NCI-H128 (cell line): Measurements from ENCODE around the gene HNRNPUL1.
"Not testable (repeated sequence)": the region's sequence is repeated elsewhere in the genome, so short reads cannot be mapped to it uniquely, and the experiment has no call there.

Experiments used
- DNase-seq: peaks from one replicate; lab custom pipeline; 2025; ENCODE audit not compliant: unreplicated experiment; lab: John Stamatoyannopoulos, UW

Gene HNRNPUL1

GRCh38 chr19:41263850-41264580, at the start of gene HNRNPUL1:
Gene HNRNPUL1, plus strand, starts transcription at chr19:41264372. Its CDS starts 132 bp downstream, at chr19:41264504.
- peak; percentile 100 for DNase-seq

- DNase-seq: no peak
These were observed 46.4 kb upstream of the HNRNPUL1 start for GRCh38 chr19:41217741-41218140.

GRCh38 chr19:41218249-41218614, 45.9 kb upstream of the HNRNPUL1 start:
- no peak for DNase-seq

- DNase-seq: no peak
These were observed 45.3 kb upstream of the HNRNPUL1 start, which contains the start of gene AXL for GRCh38 chr19:41218615-41219507. Gene AXL, plus strand, starts transcription at chr19:41219223. Its CDS starts 170 bp downstream, at chr19:41219393.

DNA sequence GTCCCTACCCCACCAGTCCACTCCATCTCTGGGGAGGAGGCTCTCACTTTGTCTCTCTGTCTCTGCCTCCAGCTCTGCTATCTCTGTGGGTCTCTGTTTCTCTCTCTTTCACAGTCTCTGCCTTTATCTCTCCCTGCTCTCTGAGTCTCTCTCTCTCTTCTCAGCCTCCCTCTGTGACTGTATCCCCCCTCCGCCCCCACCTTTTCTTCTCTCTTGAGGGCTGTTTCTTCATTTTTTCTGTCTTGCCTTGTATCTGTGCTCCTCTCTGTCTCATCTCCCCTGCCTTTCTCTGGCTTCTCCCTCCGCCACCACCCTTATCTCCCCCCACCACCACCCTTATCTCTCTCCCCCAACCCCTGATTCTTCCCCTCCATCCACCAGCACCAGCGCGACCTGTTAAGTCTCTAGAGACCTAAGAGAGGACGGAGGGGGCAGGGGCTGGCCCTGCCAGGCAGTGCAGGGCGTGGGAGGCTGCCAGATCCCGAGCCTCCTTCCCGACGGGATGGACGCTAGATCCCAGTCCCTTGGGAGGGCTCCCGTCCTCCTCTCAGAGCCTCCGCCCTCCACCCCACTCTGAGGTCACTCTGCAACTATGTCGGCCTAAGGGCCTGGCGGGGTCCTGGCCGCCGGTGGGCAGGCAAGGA, 44.1 kb upstream of the HNRNPUL1 start:
- no peak for DNase-seq

DNA sequence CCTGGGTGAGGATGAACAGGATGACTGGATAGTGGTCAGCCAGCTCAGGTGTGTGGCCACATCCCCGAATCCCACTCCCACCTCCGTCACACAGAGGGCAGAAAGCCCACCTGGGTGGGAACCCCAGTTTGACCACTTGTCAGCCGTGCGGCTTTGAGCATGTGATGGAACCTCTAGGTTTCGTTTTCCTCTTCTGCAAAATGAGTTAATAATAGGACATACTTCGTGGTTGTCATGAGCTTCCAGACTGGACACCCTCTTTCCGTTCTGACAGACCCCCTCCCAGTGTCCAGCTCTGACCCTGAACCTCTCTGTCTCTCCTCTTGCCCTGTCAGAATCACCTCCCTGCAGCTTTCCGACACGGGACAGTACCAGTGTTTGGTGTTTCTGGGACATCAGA, 43.4 kb upstream of the HNRNPUL1 start:
- no peak for DNase-seq

- no peak for DNase-seq
These were observed 42.5 kb upstream of the HNRNPUL1 start for GRCh38 chr19:41221514-41222205.

GRCh38 chr19:41222240-41222639, 41.9 kb upstream of the HNRNPUL1 start:
- no peak for DNase-seq

DNA sequence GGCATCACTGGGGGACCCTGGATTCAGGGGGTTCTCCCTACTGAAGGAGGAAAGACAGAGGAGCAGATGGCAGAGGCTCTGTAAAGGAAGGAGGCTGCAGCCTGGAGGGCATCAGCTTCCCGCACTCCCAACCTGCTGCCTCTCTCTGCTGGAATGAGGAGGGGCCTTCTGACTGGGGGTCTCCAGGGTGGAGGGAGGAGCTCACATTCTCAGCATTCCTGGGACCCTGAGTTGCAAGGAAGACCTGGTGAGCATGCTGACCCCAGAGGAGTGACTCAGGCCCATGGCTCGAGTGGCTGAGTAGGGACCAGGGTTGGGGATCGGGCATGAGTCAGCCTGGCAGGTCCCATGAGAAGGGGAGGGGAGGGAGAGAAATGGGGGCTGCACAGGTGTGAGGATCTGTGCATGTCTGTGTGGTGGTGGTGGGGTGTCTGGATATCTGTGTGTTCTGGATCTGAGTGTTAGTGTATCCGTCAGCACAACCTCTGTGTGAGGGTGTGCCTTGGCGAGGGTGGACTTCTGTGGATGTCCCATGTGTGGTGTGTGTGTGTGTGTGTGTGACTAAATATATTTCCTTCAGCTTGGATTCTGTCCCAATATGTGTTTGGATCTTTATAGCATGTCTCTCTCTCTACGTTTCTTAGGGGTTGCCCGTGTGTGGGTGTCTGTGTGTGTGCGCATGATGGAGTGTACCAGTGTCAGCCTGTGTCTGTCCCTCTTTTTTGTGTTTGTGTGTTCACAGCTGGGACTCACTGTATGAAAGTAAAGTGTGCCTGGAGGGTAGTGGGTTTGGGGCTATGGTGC, 40.5 kb upstream of the HNRNPUL1 start:
- no peak for DNase-seq

- DNase-seq: no peak
These were observed 39.5 kb upstream of the HNRNPUL1 start for GRCh38 chr19:41224632-41225031.

- DNase-seq: no peak
These were observed 38.7 kb upstream of the HNRNPUL1 start for GRCh38 chr19:41225238-41226052.

- DNase-seq: no peak
These were observed 37.9 kb upstream of the HNRNPUL1 start for GRCh38 chr19:41226053-41226873.

GRCh38 chr19:41226874-41227390, 37.2 kb upstream of the HNRNPUL1 start:
- no peak for DNase-seq

- no peak for DNase-seq
These were observed 35.7 kb upstream of the HNRNPUL1 start for GRCh38 chr19:41228486-41228885.

DNA sequence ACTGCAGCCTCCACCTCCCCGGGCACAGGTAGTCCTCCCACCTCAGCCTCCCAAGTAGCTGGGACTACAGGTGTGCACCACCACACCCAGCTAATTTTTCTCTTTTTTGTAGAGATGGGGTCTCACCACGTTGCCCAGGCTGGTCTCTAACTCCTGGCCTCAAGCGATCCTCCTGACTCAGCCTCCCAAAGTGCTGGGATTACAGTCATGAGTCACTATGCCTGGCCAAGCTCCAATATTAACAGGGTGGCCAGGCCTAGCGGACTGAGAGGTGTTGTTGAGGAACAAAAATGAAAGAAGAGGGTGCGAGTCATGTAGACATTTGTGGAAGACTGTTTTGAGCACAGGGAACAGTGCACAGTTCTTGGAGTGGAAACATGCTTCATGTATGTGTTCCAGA, 34.8 kb upstream of the HNRNPUL1 start:
- DNase-seq: not testable (repeated sequence)

GRCh38 chr19:41230067-41230857, 33.9 kb upstream of the HNRNPUL1 start:
- no peak for DNase-seq

DNA sequence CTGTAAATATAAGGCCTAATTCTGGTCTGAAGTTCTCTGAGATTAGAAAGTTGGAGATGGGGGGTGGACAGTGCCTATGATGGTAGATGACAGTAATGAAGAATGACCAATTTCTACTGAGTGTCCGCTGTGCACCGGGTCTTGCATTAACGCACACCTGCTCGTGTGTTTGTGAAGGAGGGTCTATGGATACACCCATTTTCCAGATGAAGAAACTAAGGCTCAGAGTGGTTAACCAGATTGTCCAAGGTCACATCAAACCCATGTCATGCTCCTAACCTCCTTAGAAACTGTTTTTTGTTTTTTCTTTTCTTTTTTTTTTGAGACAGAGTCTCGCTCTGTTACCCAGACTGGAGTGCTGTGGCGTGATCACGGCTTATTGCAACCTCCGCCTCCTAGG, 31.5 kb upstream of the HNRNPUL1 start:
- no peak for DNase-seq
